GM03348 (cell line): ENCODE measurements around the gene RNF220.

ENCODE experiments used
- DNase-seq: peaks from one replicate; pipeline ENCODE4 v3.0.0; 2012; ENCODE audit warnings: low spot score

The RNF220 gene

DNA sequence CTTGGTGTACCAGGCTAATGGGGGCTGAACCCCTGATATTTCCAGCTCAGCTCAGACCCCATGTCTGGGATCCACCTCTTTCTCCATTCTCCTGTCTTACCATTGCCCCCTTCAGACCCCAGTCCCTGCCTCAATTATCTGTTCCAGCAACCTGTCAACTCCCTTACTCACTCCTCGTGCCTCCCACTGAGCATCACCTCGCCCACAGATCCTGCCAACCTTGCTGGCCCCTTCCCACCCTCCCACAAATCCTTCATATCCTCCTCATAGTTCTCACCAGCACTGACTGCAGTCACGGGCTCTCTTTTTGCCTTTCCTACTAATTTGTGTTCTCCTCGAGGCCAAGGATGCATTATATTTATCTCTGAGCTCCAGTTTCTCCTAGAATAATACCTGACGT lies 206.4 kb downstream of the RNF220 start:
- DNase-seq = no peak

DNA sequence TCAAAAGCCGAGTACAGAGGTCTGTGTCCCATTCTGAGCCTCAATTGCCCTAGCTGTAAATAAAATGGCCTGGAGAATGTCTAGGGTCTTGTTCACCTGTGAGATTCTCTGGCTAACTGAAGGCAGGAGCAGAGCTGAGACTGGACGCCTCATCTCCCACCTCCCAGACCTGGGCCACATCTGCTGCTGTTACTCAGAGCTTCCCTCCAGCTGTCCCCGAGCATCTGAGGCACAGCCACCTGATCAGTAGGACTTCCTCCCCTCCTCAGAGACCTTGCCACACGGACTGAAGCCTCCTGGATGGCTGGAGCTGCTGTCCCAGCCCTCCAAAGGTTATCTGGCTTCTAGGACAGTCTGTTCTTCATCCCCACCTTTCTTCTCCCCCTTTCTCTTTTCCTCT lies 206.8 kb downstream of the RNF220 start:
- no peak for DNase-seq

GRCh38 chr1:44613941-44614340 lies 208.9 kb downstream of the RNF220 start:
- no peak for DNase-seq

GRCh38 chr1:44616284-44616990 lies 211.4 kb downstream of the RNF220 start:
- no peak for DNase-seq

GRCh38 chr1:44616991-44617702 lies 212.1 kb downstream of the RNF220 start:
- peak; percentile 94 for DNase-seq

- DNase-seq = no peak
Observed at GRCh38 chr1:44617703-44618029, 212.6 kb downstream of the RNF220 start.

- DNase-seq = peak; percentile 91
Observed at GRCh38 chr1:44619261-44619900, 214.3 kb downstream of the RNF220 start.

GRCh38 chr1:44620072-44620471 lies 215.0 kb downstream of the RNF220 start:
- DNase-seq = no peak

DNA sequence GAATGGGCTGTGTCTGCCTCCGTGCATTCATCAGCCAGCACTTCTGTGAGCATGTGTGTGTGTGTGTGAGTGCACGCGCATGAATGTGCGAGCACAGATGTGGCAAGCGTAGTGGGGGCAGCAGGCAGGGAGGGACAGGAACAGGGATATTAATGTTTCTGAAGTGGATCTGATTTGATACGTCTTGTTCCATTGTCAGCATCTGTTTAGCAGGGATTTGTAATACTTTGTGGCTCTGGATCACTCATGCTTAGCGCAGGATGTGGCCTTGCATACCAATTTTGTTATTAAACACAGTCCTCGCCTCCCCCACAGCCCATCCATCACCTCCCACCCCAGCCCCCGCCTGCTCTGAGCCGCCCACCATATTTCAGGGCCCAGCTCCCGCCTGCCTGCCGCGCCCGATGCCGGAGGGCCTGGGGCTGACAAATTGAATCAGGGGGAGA lies 216.8 kb downstream of the RNF220 start:
- DNase-seq = peak; percentile 60

- DNase-seq = no peak
Observed at GRCh38 chr1:44624268-44624901, 219.3 kb downstream of the RNF220 start.

DNA sequence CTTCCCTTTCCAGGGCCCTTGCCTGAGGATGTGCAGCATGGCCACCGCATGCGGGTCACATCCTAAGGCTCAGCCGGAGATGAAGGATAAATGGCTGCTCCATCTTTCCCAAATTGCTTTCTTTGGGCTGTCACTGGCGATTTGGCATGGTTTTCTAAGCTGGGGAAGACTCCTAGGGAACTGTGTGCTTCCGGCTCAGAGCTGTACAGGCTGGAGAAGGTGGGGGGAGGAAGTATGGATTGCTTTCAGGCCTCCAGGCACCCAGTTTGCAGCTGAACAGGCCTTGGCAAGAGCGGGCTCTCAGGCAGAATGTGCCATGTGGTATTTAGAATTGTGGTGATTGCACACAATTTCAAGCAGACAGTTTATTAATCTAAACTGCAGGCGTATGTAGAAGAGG lies 220.3 kb downstream of the RNF220 start:
- DNase-seq = no peak

DNA sequence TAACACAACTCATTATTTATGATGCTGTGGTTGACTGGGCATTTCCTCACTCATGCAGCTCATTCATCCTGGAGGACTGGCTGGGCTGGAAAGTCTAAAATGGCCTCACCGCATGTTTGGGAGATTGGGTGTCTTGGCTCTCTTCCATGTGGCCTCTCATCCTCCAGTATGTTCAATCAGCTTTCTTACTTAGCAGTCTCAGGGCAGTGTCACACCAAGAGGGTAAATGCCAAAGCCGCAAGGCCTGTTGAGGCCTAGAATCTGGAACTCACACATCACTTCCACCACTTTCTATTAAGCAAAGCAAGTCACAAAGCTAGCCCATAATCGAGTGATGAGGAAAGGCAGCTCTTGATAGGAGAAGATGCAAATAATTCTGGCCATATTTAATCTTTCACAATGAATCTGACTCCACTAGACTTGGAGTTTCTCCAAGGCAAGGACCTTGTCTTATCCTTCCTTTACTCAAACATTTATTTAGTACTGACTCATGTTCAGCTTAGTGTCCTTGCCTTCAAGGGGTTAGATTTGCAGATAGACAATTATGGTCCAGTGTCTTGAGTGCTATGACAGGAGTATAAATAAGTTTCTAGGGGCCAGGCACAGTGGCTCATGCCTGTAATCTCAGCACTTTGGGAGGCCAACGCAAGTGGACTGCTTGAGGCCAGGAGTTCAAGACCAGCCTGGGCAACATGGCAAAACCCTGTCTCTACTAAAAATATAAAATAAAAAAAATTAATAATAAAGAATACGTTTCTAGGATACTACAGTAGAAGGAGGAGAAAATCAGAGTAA lies 224.1 kb downstream of the RNF220 start:
- DNase-seq = peak; percentile 77

DNA sequence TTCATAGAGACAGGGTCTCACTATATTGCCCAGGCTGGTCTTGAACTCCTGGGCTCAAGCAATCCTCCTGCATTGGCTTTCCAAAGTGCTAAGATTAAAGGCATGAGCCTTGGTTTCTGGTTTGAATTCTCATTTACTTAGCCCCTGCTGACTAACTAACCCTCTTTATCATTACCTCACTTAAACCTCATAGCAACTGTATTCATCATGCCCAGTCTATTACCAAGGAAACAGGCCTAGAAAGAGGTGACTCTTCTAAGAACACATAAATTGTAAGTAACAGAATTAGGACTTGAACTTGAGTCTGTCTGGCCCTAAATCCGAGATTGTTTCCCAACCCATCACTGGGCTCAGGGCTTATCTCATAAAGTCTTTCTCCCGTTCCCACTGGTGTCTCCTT lies 225.1 kb downstream of the RNF220 start:
- DNase-seq = no peak

DNA sequence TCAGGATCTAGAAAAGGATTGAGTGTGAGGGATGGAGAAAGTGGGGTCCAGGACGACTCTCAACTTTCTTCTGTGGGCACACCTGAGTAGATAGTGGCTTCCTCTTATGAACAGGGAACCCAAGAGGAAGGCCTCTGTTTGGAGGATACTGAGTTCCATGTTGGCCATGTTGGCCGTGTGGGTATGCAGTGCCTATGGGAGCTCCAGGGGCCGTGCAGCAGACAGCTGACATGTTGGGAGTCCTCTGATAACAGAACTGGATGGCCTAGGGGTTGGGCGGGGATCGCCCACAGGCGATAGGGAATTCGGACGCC lies 226.2 kb downstream of the RNF220 start:
- no peak for DNase-seq

DNA sequence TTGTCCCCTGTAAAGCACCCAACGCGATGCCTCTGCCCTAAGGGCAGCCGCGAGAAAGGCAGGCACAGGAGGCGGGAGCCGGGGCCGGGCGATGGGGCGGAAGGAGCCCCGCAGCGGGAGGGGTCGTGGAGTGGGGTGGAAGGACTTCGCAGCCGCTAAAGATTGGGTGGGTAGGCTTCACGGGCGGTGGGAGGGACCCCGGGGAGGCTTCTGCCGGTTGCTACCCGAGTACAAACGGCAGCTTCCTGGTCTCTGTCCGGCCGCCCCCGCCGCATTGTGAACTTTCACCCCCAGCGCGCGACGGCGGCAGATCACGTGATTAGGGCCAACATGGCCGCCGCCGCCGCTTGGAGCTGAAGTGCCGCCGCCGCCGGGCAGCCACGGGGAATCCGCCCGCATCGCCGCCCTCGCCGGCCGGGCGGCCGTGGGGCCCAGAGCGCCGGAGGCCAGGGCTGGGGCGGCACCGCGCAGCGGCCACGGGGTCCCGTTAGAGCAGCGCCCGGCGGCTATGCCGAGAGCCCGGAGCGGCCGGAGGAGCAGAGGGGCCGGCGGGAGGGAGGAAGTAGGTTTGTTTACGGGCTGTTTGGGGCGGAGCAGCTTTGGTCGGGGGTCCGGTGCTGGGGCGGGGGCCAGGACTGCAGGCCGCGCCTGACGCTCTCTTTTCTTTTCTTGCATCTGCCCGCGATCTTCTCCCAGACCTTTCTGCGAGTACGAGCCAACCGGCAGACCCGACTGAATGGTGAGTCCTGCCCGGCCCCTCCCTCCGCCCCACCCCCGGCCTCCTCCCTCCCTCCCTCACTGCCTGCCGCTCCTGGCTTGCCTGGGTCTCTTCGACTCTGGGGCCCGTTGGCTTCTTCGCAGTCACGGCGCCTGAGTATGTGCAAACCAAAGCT lies 226.8 kb downstream of the RNF220 start:
- DNase-seq = peak; percentile 97

DNA sequence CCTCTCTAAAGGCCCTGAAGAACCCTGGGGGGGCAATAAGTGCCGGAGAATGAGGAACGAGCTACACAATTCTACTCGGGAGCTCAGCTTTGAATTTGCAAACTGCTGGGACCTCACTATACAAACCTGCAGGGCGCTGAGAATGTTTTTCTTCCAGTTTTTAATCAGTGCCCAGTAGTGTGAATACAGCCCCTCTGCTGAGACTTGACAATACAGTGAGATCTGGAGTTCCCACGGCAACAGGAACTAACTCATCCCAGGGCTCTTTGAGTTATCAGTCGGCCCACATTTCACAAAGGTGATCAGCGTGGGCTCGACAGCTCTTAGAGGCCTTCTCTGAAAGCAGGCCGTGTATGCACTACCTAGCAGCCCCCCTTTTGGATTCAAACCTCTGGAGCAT lies 227.5 kb downstream of the RNF220 start:
- no peak for DNase-seq

- DNase-seq = no peak
Observed at GRCh38 chr1:44634606-44635189, 229.6 kb downstream of the RNF220 start.

- no peak for DNase-seq
Observed at GRCh38 chr1:44635439-44635838, 230.4 kb downstream of the RNF220 start.

- DNase-seq = no peak
Observed at GRCh38 chr1:44636083-44636687, 231.1 kb downstream of the RNF220 start.
